ENCODE results near the gene USO1.
"Not testable (repeated sequence)": the region's sequence is repeated elsewhere in the genome, so short reads cannot be mapped to it uniquely, and the experiment has no call there.

Gene USO1

DNA sequence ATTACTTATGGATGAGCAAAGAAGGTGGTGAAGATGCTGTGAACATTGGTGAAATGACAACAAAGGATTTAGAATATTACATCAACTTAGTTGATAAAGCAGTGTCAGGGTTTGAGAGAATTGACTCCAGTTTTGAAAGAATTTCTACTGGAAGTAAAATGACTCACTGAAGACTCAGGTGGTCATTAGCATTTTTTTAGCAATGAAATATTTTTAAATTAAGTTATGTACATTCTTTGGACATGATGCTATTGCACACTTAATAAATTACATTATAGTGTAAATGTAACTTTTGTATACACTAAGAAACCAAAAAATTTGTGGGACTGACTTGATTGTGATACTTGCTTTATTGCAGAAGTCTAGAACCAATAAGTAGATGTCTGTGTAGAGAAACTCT, 56.9 kb downstream of the USO1 start:
- Histone ChIP-seq H3K27me3 (ENCODE audit: insufficient read depth, poor library complexity, severe bottlenecking) (no peaks in the 10 kb centered on the region), H3K4me3 (ENCODE audit: severe bottlenecking) (no peak overlapping the region), H3K9me3 (ENCODE audit: severe bottlenecking) (no peaks in the 10 kb centered on the region), H3K36me3 (ENCODE audit: low read depth) (peaks cover 98% of the 10 kb centered on the region), H3K4me1 (ENCODE audit: insufficient read depth, poor library complexity, severe bottlenecking) (peaks cover 4% of the 10 kb centered on the region), H3K27ac (ENCODE audit: poor library complexity, severe bottlenecking) (no peak overlapping the region)
- no peak for TF ChIP-seq CTCF (IDR thresholded peaks at IDR 0.05; ENCODE audit: poor library complexity, severe bottlenecking)
- no peak for DNase-seq (ENCODE audit: low spot score)
- no peak for ATAC-seq (ENCODE audit: low read depth)

DNA sequence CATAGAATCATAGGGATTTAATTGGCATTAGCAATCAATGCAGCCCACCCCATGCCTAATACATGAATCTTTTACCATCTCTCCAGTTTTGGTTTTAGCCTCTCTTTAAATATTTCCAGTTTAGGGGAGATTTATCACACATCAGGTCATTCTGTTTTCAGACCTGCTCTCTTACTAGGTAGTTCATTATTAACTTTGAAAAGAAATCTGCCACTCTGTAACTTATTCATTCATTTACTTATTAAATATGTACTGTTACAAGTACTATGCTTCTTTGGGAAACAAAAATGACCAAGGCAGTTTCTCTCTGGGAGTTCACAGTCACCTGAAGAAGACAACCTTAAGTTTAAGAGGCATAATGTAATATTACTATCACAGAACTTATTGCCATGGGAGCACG, 62.1 kb downstream of the USO1 start:
- Histone ChIP-seq H3K27ac (ENCODE audit: poor library complexity, severe bottlenecking) (no peak overlapping the region), H3K27me3 (ENCODE audit: insufficient read depth, poor library complexity, severe bottlenecking) (no peaks in the 10 kb centered on the region), H3K4me3 (ENCODE audit: severe bottlenecking) (no peak overlapping the region), H3K4me1 (ENCODE audit: insufficient read depth, poor library complexity, severe bottlenecking) (no peaks in the 10 kb centered on the region), H3K36me3 (ENCODE audit: low read depth) (peaks cover 90% of the 10 kb centered on the region), H3K9me3 (ENCODE audit: severe bottlenecking) (no peaks in the 10 kb centered on the region)
- TF ChIP-seq CTCF (IDR thresholded peaks at IDR 0.05; ENCODE audit: poor library complexity, severe bottlenecking) = no peak
- no peak for ATAC-seq (ENCODE audit: low read depth)
- no peak for DNase-seq (ENCODE audit: low spot score)

- Histone ChIP-seq H3K4me1 (ENCODE audit: insufficient read depth, poor library complexity, severe bottlenecking) (no peaks in the 10 kb centered on the region), H3K27me3 (ENCODE audit: insufficient read depth, poor library complexity, severe bottlenecking) (no peaks in the 10 kb centered on the region), H3K9me3 (ENCODE audit: severe bottlenecking) (no peaks in the 10 kb centered on the region), H3K36me3 (ENCODE audit: low read depth) (peaks cover 90% of the 10 kb centered on the region), H3K4me3 (ENCODE audit: severe bottlenecking) (no peak overlapping the region), H3K27ac (ENCODE audit: poor library complexity, severe bottlenecking) (no peak overlapping the region)
- DNase-seq (ENCODE audit: low spot score) (no peak), ATAC-seq (ENCODE audit: low read depth) (no peak)
- no peak for TF ChIP-seq CTCF (IDR thresholded peaks at IDR 0.05; ENCODE audit: poor library complexity, severe bottlenecking)
Observed at GRCh38 chr4:75786938-75787337, 62.6 kb downstream of the USO1 start.

DNA sequence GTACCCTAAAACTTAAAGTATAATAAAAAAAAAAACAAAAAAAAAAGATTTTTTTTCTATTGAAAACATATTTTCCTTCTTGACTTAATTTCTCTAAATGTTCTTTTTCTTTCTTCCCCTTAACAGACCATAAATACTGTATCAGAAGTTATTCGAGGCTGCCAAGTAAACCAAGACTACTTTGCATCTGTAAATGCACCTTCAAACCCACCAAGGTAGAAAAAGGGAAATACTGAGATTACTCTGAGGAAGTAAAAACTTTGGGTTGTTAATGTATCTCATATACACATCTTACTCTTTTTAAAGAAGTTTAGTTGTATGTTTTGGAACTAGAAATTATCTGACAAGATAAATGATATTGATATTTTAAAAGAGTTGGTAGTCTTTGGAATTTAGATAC, 65.6 kb downstream of the USO1 start:
- TF ChIP-seq CTCF (IDR thresholded peaks at IDR 0.05; ENCODE audit: poor library complexity, severe bottlenecking) = no peak
- ATAC-seq (ENCODE audit: low read depth) = no peak
- H3K27me3 ChIP-seq (ENCODE audit: insufficient read depth, poor library complexity, severe bottlenecking) = no peaks in the 10 kb centered on the region
- H3K27ac ChIP-seq (ENCODE audit: poor library complexity, severe bottlenecking) = no peak overlapping the region
- H3K9me3 ChIP-seq (ENCODE audit: severe bottlenecking) = no peaks in the 10 kb centered on the region
- DNase-seq (ENCODE audit: low spot score) = no peak
- peaks cover 76% of the 10 kb centered on the region for H3K36me3 ChIP-seq (ENCODE audit: low read depth)
- H3K4me3 ChIP-seq (ENCODE audit: severe bottlenecking) = no peak overlapping the region
- H3K4me1 ChIP-seq (ENCODE audit: insufficient read depth, poor library complexity, severe bottlenecking) = no peaks in the 10 kb centered on the region

DNA sequence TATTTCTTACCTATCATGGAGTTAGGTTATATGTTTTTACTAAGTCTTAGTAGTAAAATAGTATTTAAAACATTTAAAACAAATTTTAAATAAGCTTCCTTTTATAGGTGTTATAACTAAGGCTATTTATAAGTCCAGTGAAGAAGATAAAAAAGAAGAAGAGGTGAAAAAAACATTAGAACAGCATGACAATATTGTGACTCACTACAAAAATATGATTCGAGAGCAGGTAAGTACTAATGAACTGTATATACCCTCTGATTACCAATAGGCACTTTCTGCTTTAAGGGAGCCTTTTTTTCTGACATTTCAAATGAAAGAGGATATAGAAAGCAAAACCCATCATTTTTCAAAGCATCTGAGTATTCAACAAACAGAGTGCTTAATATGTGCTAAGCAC, 76.6 kb downstream of the USO1 start:
- ATAC-seq (ENCODE audit: low read depth) (peak; percentile 36; the same call in 1 of the 3 replicates), DNase-seq (ENCODE audit: low spot score) (no peak)
- Histone ChIP-seq H3K4me3 (ENCODE audit: severe bottlenecking) (no peak overlapping the region), H3K4me1 (ENCODE audit: insufficient read depth, poor library complexity, severe bottlenecking) (no peaks in the 10 kb centered on the region), H3K27me3 (ENCODE audit: insufficient read depth, poor library complexity, severe bottlenecking) (no peaks in the 10 kb centered on the region), H3K36me3 (ENCODE audit: low read depth) (peaks cover 79% of the 10 kb centered on the region), H3K27ac (ENCODE audit: poor library complexity, severe bottlenecking) (no peak overlapping the region), H3K9me3 (ENCODE audit: severe bottlenecking) (no peaks in the 10 kb centered on the region)
- no peak for TF ChIP-seq CTCF (IDR thresholded peaks at IDR 0.05; ENCODE audit: poor library complexity, severe bottlenecking)

GRCh38 chr4:75806035-75806434, 81.7 kb downstream of the USO1 start:
- not testable (repeated sequence) for DNase-seq (ENCODE audit: low spot score); H3K27me3 ChIP-seq (ENCODE audit: insufficient read depth, poor library complexity, severe bottlenecking); H3K27ac ChIP-seq (ENCODE audit: poor library complexity, severe bottlenecking); H3K4me3 ChIP-seq (ENCODE audit: severe bottlenecking); H3K9me3 ChIP-seq (ENCODE audit: severe bottlenecking); H3K4me1 ChIP-seq (ENCODE audit: insufficient read depth, poor library complexity, severe bottlenecking); ATAC-seq (ENCODE audit: low read depth)
- H3K36me3 ChIP-seq (ENCODE audit: low read depth) = peaks cover 88% of the 10 kb centered on the region
